ENCODE measurements around the gene CLHC1.
"Not testable (repeated sequence)": the region's sequence is repeated elsewhere in the genome, so short reads cannot be mapped to it uniquely, and the experiment has no call there.

The CLHC1 gene

GRCh38 chr2:55136138-55136541 is 96.0 kb downstream of the CLHC1 start:
- DNase-seq (ENCODE audit: low read depth, low spot score): no peak

DNA sequence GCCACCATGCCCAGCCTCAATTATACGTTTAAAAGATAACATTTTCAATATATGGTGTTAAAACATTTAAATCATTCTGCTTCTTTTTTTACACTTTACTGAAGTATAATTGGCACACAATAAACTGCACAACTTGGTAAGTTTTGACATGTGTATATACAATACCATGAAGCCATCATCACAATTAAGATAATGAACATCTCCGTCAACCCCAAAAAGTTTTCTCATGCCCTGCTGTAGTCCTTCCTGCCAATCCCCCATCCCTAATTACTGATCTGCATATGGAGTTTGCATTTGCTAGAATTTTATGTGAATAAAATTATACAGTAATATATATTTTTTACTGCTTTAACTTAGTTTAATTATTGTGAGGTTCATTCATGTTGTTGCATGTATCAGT is 96.6 kb downstream of the CLHC1 start:
- DNase-seq (ENCODE audit: low read depth, low spot score): no peak

DNA sequence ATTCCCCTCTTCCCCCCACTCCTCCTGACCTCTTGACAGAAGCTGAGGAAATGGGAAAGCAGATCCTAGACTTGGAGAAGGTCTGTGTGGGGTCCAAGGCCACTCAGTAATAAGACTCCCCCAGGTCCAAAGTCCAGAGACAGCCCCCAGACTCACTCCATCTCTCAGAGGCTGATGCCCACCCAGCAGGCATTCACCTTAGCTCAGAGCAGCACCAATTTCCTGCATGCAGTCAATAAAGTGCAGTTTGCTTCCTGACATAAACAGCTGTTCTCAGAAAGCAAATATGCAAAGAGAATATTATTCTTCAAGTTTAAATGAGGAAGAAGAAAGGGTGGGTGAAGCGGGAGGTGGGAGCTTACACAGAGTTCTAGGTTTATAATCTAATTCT is 97.8 kb downstream of the CLHC1 start:
- no peak for DNase-seq (ENCODE audit: low read depth, low spot score)

- peak; percentile 96 for DNase-seq (ENCODE audit: low read depth, low spot score)
Observed at GRCh38 chr2:55133467-55134315, 98.4 kb downstream of the CLHC1 start.

DNA sequence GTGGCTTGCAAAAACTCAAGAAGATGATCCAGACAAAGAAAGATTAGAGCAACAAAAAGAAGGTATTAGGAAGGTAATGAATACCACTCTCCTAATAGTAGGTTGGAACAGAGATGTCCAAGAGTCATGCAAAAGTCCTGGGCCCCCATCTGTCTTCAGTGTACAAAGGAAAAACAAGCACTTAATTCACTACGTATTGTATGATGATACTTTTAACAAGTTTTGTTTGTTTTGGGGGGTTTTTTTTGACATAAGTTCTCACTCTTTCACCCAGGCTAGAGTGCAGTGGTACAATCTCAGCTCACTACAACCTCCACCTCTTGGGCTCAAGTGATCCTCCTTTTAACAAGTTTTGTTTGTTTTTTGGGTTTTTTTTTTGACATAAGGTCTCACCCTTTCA is 101.2 kb downstream of the CLHC1 start:
- DNase-seq (ENCODE audit: low read depth, low spot score): no peak

- DNase-seq (ENCODE audit: low read depth, low spot score): not testable (repeated sequence)
Observed at GRCh38 chr2:55126643-55127042, 105.5 kb downstream of the CLHC1 start.
